ENCODE results near the gene SUN5.

SUN5 gene

DNA sequence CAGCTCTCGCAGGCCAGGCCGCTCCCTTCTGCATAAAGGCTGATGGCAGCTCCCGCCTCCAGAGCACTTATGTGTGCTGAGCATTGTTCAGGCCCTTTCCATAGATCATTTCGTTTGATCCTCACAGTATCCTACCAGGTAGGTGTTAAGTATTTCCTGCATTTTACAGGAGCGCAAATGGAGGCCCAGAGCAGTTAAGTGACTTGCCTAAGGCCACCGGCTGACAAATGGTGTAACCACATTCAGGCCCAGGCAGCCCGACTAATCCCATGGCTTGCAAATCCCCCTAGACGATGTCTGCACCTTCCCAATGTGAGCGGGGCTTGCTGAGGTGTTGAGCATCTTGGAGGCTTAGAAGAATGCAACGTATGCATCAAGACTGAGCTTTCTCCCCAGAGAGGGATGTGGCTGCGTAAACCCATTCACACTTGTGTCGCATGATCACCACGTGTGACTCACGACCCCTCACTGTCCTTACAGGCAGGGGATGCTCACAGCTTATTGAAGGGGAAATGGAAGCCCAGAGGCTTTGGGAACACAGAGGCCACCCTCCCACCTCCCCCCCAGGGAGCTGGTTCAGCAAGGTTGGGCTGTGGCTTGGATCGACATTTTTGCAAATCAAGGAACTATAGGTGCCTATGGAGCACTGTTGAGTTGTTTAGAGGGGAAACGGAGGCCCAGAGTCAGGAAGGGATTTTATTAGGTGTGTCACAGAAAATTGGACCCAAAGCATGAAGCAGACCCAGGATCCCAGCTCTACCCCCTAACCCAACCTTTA is 10.3 kb upstream of the SUN5 start:
- no peak for DNase-seq (ENCODE audit: low read depth)

DNA sequence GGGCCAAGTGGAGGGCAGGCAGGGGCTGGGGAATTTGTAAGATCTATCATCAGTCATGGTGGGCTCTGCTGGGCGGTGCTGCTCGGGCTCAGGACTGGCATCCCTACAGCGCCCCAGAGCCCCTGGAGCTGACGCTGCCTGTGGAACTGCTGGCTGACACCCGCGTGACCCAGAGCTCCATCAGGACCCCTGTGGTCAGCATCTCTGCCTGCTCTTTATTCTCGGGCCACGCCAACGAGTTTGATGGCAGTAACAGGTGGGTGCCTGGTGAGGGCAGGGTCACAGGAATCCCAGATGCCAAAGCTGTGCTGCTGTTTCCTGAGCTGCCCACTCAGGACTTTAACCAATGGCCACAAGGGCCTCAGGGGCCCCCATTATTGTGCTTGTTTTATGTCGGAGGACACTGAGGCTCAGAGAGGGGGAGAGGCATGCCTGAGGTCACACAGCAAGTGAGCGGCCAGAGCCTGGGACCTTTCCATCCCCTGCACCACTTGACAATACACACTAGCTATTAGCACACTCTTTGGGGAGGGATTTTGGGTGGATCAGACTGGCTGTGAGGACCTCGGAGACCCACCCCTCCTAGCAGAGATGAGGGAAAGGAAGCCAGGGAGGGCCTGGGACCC is 9.6 kb upstream of the SUN5 start:
- DNase-seq (ENCODE audit: low read depth), result no peak

DNA sequence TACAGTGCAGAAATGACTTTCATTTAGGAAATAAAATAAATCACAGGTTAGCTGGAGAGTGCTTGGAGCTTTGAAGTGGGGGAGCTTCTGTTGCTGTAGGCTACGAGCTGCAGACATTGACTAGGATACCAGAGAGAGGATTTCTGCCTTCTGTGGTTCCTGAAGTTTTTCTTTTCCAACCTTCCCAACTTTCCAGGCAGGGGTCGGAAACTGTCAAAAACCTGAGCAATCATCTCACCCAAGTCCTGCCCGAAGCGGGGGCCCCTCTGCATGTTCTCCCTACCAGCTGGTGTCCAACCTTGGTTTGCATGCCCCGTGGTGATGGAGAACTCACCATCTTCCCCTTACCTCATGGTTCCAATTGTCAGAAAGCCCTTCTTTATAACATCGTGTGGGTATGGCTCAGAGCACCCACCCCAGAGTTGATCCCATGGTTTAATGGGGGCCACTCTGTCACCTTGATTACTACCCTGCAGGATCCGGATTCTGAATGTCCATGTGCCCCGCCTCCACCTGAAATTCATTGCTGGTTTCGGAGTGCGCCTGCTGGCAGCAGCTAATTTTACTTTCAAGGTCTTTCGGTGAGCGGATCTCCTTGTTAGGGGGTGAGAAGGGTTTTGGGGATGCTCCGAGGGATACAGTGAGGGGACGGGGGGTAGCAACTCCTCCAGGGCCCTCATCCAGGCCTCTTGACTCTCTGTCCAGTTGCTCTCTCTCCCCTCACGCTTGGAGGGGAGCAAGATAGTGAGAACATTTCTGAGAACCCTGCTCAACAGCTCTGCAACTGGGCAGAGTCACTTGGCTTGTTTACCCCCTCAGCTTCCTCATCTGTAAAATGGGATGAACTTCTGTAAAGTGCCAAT is 8.3 kb upstream of the SUN5 start:
- no peak for DNase-seq (ENCODE audit: low read depth)

- DNase-seq (ENCODE audit: low read depth), result no peak
Measured at GRCh38 chr20:33010674-33011449, 6.6 kb upstream of the SUN5 start.

DNA sequence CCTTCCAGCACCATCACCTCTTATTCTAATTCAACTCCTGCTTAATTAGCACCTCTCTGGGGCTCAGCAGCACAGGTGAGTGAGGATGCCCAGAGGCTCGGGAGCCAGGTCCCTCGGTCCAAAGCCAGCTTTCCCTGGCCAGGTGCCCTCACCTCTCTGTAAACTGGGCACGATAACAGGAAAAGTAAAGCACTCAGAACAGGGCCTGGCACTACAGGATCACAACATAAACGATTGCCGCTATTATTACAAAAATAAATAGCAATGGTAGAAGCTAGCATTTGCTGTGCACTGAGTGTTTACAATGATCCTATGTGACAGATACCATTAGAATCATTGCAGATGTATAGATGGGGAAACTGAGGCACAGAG is 5.9 kb upstream of the SUN5 start:
- no peak for DNase-seq (ENCODE audit: low read depth)

DNA sequence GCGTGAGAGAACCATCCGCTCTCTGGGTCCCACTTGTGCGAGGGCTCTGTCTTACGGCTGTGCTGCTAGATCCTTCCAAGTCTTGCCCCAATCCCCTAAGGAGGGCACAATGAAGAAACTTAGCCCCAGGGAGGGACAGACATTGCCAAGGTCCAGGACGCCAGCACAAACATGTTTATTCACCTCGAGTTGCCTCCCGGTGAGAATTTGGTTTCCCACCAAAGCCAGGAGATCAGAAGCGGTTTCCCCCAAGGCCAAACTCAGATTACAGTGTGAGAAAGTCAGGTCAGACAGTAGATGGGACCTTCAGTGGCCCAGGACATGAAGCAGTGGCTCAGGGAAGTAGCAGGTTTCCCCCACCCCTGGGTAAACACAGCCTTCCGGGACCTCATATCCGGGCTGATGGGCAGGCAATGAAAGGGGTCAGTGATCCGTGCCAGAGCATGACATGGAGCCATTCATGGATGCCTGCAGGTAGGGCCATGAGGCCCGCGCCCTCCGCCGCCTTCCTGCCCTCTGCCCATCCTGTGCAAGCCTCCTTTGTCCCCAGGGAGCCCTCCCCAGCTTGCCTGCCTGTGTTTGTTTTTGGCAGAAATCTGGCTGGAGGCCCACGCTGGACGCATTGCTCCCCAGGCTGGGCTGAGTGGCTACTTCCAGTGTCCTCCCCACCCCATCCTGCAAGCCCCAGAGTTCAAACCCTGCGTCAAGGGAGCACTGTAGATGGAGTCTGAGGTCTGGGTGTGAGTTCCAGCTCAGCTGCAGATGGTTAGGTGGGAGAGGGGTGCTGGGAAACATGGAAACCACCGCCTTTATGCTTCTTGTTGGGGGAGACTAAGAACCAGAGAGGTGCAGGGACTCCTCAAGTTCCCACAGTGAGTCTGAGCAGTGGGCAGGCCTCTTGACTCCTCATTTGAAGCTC is 5.2 kb upstream of the SUN5 start:
- DNase-seq (ENCODE audit: low read depth), result no peak

DNA sequence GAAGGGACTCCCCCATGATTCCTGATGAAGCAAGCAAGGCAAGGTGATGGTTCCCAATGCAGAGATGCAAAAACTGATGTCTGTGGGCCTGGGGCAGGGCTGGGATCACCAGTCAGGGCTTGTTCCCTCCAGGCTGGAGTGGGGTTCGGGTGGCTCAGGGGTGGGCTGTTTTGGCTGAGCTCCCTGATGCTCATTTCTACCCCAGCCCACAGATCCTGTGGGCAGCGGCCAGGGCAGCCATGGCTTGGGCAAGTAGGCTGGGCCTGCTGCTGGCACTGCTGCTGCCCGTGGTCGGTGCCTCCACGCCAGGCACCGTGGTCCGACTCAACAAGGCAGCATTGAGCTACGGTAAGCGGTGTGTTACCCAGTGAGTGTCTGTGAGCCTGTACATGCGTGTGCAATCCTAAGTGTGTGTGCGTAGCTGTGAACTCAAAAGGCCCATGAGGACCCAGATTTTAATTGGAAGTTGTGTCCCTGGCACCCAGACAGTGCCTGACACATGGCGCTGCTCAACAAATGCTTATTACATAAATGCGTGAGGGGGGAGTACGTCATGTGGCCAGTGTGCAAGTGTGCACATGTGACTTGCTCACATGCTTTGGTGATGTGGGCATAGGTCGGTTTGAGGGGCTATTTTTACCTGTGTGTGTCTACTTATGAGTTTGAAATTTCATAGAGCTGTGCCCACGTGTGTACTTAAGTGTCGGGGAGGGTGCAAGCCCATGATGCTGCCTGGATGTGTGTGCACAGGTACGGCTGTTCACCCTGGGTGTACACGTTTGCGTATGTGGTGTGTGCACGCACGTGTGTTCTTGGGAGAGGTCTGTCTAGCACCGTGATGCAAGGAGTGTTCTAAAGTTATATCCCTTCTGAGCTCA is 4.3 kb upstream of the SUN5 start:
- DNase-seq (ENCODE audit: low read depth), result no peak

- no peak for DNase-seq (ENCODE audit: low read depth)
Measured at GRCh38 chr20:33007376-33008335, 3.4 kb upstream of the SUN5 start, which contains the start of gene BPIFB2. BPIFB2 (plus strand) TSS chr20:33007704; CDS start chr20:33008575, 871 bp downstream.

DNA sequence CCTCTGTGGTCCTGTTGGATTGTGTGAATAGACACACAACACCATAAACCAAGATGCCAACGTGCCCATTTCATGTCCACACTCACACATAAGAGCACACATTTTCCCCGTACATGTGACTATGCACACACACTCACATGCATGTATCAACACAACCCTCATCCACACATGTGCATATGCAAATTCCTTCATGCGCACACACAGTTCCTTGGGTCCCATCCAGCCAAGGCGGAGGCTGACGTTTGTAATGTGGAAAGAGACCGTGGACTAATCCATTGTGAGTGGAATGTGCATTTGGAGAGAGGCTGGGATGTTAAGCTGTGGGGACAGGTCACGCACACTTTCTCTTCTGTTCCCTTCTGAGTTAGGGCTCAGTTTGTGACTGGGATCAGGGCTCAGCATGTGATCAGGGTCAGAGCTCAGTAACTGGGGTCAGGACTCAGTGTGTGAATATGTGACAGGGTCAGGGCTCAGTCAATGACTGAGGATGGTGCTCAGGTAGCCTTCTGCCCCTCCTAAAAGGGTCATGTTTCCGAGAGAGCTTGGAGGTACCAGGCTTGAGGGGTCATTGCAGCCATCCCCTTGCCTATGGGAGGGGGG is 2.6 kb upstream of the SUN5 start:
- DNase-seq (ENCODE audit: low read depth), result no peak

DNA sequence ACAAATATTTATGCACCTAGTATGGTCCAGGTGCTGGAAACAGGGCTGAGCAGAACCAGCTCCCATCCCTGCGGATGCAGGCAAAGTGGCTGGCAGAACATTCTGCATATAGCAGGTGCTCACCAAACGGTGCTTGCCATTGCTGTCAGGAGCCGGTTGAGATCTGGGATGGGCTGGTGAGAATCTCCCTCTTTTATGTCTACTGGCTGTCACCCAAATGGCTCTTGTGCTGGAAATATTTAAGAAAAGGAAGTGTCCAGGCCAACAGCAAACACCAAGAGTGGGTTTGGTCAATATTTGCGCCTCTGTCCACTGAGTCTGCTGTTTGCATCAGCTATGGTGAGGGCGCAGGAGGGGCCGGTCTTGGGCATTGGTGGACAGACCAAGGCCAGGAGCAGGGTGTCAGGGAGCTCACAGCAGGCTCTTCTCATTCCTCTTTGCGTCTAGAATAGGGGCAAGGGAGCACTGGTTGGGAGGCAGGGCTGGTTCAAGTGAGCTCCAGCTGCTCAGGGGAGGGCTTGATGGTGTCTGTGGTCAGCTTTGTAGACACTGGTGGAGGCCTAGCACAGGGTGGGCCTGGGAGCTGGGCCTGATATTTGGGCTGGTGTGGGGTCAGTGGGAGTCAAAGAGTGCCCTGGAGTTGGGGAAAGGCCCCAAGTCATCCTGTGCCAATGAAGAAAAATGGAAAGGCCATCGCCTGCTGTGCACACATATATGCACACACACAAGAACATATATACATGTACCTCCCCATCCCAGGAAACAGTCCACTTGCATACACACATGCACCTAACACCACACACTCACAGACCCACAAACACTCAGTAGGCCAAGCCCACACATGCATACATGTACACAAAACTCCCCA is 1.9 kb upstream of the SUN5 start:
- DNase-seq (ENCODE audit: low read depth), result no peak

DNA sequence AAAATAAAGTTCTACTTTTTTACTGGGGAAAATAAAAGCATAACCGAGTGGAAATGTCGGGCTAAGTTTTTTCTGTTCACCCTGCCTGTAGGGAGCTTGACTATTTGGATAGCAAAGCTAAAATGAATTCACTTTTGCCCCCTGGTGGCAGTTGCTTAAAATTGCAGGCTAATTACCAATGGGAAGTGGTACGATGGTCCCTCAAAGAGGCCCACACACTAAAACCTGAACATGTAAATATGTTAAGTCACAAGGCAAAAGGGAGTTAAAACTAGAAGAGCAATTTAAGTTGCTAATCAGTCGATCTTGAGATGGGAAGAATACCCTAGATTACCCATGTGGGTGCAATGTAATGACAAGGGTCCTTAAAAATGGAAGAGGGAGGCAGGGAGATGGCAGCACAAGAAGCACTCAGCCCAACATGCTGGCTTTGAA is 916 bp upstream of the SUN5 start:
- no peak for DNase-seq (ENCODE audit: low read depth)

GRCh38 chr20:33002087-33002808 is 2.0 kb downstream of the SUN5 start:
- DNase-seq (ENCODE audit: low read depth), result no peak

DNA sequence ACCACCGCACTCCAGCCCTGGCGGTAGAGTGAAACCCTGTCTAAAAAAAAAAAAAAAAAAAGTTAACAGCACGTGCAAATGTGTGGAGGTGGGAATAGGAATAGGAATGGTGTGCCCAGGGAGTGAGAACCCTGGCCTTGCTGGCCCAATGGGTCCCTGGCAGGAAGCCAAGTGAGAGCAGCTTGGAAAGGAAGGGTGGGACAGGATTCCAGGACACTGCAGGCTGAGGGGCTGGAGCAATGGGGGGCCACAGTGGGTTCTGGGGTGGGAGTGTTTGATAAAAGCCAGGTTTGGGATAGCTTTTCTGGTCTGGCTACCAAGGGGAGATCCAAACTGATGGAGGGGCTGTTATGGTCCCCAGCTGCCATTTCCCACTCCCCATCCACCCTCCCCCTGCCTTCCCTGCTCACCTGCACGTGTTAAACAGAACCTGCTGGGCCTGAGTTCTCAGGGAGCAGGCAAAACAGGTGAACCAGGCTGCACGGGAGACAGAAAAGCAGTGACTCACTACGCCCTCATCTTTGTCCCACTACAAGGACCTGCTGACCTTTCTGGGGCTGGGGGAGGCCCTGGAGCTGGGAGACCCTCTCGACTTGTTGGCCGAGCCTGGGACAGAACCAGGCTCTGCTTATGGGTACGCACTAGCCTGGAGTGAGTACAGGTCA is 3.3 kb downstream of the SUN5 start:
- no peak for DNase-seq (ENCODE audit: low read depth)

DNA sequence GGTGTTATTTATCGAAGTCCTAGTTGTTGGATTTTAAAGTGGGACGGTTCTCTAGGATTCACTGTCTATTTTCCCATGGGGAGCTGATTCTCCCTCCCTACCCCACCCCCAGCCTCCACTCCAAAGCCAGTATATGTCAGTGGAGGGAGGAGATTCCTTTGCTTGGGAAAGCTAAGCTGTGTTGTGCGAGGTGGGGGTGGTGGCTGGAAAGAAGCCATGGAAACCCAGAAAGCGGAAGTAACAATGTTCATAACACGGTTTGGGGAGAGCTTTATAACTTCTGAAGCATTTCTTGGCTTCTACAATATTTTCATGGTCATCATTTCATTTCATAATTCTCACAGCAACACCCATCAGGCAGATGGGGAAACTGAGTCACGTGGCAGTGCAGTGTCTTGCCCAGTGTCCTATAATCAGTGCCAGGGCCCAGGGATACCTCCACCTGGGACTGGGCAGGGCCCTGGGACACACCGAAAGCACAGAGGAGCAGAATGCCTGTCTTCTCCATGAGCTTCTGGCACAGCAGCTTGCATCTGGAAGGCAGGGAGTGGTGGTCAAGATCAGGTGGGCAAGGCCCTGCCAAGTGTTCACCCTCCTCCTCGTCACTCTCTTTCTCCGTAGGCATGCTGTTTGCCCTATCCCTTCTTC is 4.5 kb downstream of the SUN5 start:
- peak; percentile 50 for DNase-seq (ENCODE audit: low read depth)

GRCh38 chr20:32997431-32997830 is 6.8 kb downstream of the SUN5 start:
- DNase-seq (ENCODE audit: low read depth), result no peak

- DNase-seq (ENCODE audit: low read depth), result no peak
Measured at GRCh38 chr20:32995802-32996201, 8.4 kb downstream of the SUN5 start.
